ENCODE measurements around the gene CMSS1.

The CMSS1 gene

GRCh38 chr3:100084100-100084806, 266.6 kb downstream of the CMSS1 start (continued):
- no peak for TF ChIP-seq ZNF513 (tag by site-specific recombination; IDR thresholded peaks at IDR 0.05)
- no peak for TF ChIP-seq ZNF10 (tag by site-specific recombination; IDR thresholded peaks at IDR 0.05)
- no peak for TF ChIP-seq ZNF138 (tag by site-specific recombination; IDR thresholded peaks at IDR 0.05; ENCODE audit: borderline replicate concordance)
- no peak for TF ChIP-seq ZNF623 (tag by site-specific recombination; IDR thresholded peaks at IDR 0.05)
- no peak for TF ChIP-seq ZNF426 (tag by site-specific recombination; IDR thresholded peaks at IDR 0.05)
- TF ChIP-seq FEZF1 (tag by site-specific recombination; IDR thresholded peaks at IDR 0.05) = no peak
- TF ChIP-seq, protein P1, sequence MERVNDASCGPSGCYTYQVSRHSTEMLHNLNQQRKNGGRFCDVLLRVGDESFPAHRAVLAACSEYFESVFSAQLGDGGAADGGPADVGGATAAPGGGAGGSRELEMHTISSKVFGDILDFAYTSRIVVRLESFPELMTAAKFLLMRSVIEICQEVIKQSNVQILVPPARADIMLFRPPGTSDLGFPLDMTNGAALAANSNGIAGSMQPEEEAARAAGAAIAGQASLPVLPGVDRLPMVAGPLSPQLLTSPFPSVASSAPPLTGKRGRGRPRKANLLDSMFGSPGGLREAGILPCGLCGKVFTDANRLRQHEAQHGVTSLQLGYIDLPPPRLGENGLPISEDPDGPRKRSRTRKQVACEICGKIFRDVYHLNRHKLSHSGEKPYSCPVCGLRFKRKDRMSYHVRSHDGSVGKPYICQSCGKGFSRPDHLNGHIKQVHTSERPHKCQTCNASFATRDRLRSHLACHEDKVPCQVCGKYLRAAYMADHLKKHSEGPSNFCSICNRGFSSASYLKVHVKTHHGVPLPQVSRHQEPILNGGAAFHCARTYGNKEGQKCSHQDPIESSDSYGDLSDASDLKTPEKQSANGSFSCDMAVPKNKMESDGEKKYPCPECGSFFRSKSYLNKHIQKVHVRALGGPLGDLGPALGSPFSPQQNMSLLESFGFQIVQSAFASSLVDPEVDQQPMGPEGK (tag by site-specific recombination; IDR thresholded peaks at IDR 0.05) = no peak
- no peak for TF ChIP-seq ZNF654 (tag by site-specific recombination; IDR thresholded peaks at IDR 0.05; ENCODE audit: low read depth)
- TF ChIP-seq ZNF624 (tag by site-specific recombination; IDR thresholded peaks at IDR 0.05) = no peak

GRCh38 chr3:100086401-100086800, 268.7 kb downstream of the CMSS1 start:
- CTCF ChIA-PET = interaction anchor here (1.7 kb wide), 1 partner anchor 13 kb away, joined by 6 read pairs; no protein-coding TSS in a partner anchor
- no peaks in the 10 kb centered on the region for H3K4me1 ChIP-seq (ENCODE audit: control insufficient read depth, insufficient read depth, low read length)
- no peaks in the 10 kb centered on the region for H3K36me3 ChIP-seq (ENCODE audit: control insufficient read depth in 2 of 2, insufficient read depth in 1 of 2, low read length in 2 of 2)
- TF ChIP-seq ZBTB7A (tag by site-specific recombination; IDR thresholded peaks at IDR 0.05; ENCODE audit: low read depth) = no peak
- TF ChIP-seq ZNF394 (tag by site-specific recombination; IDR thresholded peaks at IDR 0.05; ENCODE audit: borderline replicate concordance) = no peak
- TF ChIP-seq MEIS1 (CRISPR knock-in tag; IDR thresholded peaks at IDR 0.05; ENCODE audit: borderline replicate concordance) = no peak
- no peak overlapping the region for H3K4me3 ChIP-seq (ENCODE audit: low read depth, low read length)
- POLR2A ChIA-PET = no interaction called here
- H3K27ac ChIP-seq (ENCODE audit: extremely low read depth, low read depth, low read length) = no peak overlapping the region
- no peaks in the 10 kb centered on the region for H3K9me3 ChIP-seq (ENCODE audit: control insufficient read depth, insufficient read depth, low read depth, low read length)

DNA sequence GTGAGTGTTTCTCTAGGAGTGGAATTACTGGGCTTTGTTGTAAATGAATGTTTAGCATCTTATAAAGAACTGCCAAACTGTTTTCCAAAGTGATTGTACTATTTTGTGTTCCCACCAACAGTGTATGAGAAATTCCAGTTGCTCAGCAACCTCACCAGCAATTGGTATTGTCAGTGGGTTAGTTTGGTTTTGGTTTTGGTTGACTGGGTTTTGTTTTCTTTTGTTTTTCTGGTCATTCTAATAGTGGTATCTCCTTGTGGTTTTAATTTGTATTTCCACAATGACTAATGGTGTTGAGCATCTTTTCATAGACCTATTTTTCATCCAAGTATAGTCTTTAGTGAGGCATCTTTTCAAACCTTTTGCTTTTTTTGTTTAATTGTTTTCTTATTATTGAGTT, 269.5 kb downstream of the CMSS1 start:
- H3K4me3 ChIP-seq (ENCODE audit: low read depth, low read length) = no peak overlapping the region
- peak; percentile 63 for TF ChIP-seq PRDM10 (tag by site-specific recombination; IDR thresholded peaks at IDR 0.05)
- TF ChIP-seq, protein P2, sequence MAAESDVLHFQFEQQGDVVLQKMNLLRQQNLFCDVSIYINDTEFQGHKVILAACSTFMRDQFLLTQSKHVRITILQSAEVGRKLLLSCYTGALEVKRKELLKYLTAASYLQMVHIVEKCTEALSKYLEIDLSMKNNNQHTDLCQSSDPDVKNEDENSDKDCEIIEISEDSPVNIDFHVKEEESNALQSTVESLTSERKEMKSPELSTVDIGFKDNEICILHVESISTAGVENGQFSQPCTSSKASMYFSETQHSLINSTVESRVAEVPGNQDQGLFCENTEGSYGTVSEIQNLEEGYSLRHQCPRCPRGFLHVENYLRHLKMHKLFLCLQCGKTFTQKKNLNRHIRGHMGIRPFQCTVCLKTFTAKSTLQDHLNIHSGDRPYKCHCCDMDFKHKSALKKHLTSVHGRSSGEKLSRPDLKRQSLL (tag by site-specific recombination; IDR thresholded peaks at IDR 0.05) = no peak
- TF ChIP-seq ZNF48 (tag by site-specific recombination; IDR thresholded peaks at IDR 0.05) = no peak
- CTCF ChIA-PET = no interaction called here
- POLR2A ChIA-PET = no interaction called here
- no peaks in the 10 kb centered on the region for H3K4me1 ChIP-seq (ENCODE audit: control insufficient read depth, insufficient read depth, low read length)
- H3K9me3 ChIP-seq (ENCODE audit: control insufficient read depth, insufficient read depth, low read depth, low read length) = no peaks in the 10 kb centered on the region
- no peaks in the 10 kb centered on the region for H3K36me3 ChIP-seq (ENCODE audit: control insufficient read depth in 2 of 2, insufficient read depth in 1 of 2, low read length in 2 of 2)
- H3K27ac ChIP-seq (ENCODE audit: extremely low read depth, low read depth, low read length) = no peak overlapping the region
